ENCODE data around the gene TMEM132C.

Gene TMEM132C

GRCh38 chr12:128667193-128667592 is 400.2 kb downstream of the TMEM132C start:
- TF ChIP-seq LEF1 (IDR thresholded peaks at IDR 0.05; ENCODE audit: borderline replicate concordance) (no peak), FOXK2 (IDR thresholded peaks at IDR 0.05) (no peak), ZNF384 (IDR thresholded peaks at IDR 0.05) (no peak), FOXM1 (IDR thresholded peaks at IDR 0.05; ENCODE audit: borderline replicate concordance) (no peak), SUZ12 (IDR thresholded peaks at IDR 0.05) (no peak), ARNT (IDR thresholded peaks at IDR 0.05) (no peak), PKNOX1 (IDR thresholded peaks at IDR 0.05) (no peak), ELF4 (IDR thresholded peaks at IDR 0.05) (no peak), L3MBTL2 (conservative IDR thresholded peaks at IDR 0.05) (no peak)
- ChIA-PET CTCF (no interaction called here), POLR2A (no interaction called here)
- no peak for DNase-seq (ENCODE audit: extremely low spot score)

GRCh38 chr12:128671528-128672042 is 404.6 kb downstream of the TMEM132C start:
- peak; percentile 15 for DNase-seq (ENCODE audit: extremely low spot score)
- ChIA-PET CTCF (no interaction called here), POLR2A (no interaction called here)
- TF ChIP-seq SUZ12 (IDR thresholded peaks at IDR 0.05) = no peak
- TF ChIP-seq HDGF (IDR thresholded peaks at IDR 0.05; ENCODE audit: borderline replicate concordance) = no peak
- TF ChIP-seq NFRKB (IDR thresholded peaks at IDR 0.05) = no peak
- no peak for TF ChIP-seq FOXM1 (IDR thresholded peaks at IDR 0.05; ENCODE audit: borderline replicate concordance)
- no peak for TF ChIP-seq ELF4 (IDR thresholded peaks at IDR 0.05)
- TF ChIP-seq FOXA1 (IDR thresholded peaks at IDR 0.05) = no peak
- TF ChIP-seq CTBP1 (IDR thresholded peaks at IDR 0.05; ENCODE audit: borderline replicate concordance) = no peak
- TF ChIP-seq PKNOX1 (IDR thresholded peaks at IDR 0.05) = no peak
- no peak for TF ChIP-seq LEF1 (IDR thresholded peaks at IDR 0.05; ENCODE audit: borderline replicate concordance)
- no peak for TF ChIP-seq ZNF384 (IDR thresholded peaks at IDR 0.05)

GRCh38 chr12:128672428-128672827 is 405.5 kb downstream of the TMEM132C start:
- TF ChIP-seq PKNOX1 (IDR thresholded peaks at IDR 0.05) (no peak), ELF4 (IDR thresholded peaks at IDR 0.05) (no peak), LEF1 (IDR thresholded peaks at IDR 0.05; ENCODE audit: borderline replicate concordance) (no peak), SUZ12 (IDR thresholded peaks at IDR 0.05) (no peak), ARNT (IDR thresholded peaks at IDR 0.05) (no peak), SP1 (IDR thresholded peaks at IDR 0.05) (no peak), HDGF (IDR thresholded peaks at IDR 0.05; ENCODE audit: borderline replicate concordance) (no peak), FOXK2 (IDR thresholded peaks at IDR 0.05) (no peak), NFRKB (IDR thresholded peaks at IDR 0.05) (no peak), FOXM1 (IDR thresholded peaks at IDR 0.05; ENCODE audit: borderline replicate concordance) (no peak), BHLHE40 (IDR thresholded peaks at IDR 0.05; ENCODE audit: borderline replicate concordance) (no peak), ZNF384 (IDR thresholded peaks at IDR 0.05) (no peak), FOXA1 (IDR thresholded peaks at IDR 0.05) (no peak), L3MBTL2 (conservative IDR thresholded peaks at IDR 0.05) (no peak), TARDBP (IDR thresholded peaks at IDR 0.05) (no peak), CTBP1 (IDR thresholded peaks at IDR 0.05; ENCODE audit: borderline replicate concordance) (no peak)
- ChIA-PET CTCF (no interaction called here), POLR2A (no interaction called here)
- DNase-seq (ENCODE audit: extremely low spot score) = no peak

GRCh38 chr12:128672893-128673292 is 405.9 kb downstream of the TMEM132C start:
- ChIA-PET CTCF (no interaction called here), POLR2A (no interaction called here)
- TF ChIP-seq HDGF (IDR thresholded peaks at IDR 0.05; ENCODE audit: borderline replicate concordance) (no peak), FOXA1 (IDR thresholded peaks at IDR 0.05) (no peak), ELF4 (IDR thresholded peaks at IDR 0.05) (no peak), SP1 (IDR thresholded peaks at IDR 0.05) (no peak), FOXK2 (IDR thresholded peaks at IDR 0.05) (no peak), TARDBP (IDR thresholded peaks at IDR 0.05) (no peak), NFRKB (IDR thresholded peaks at IDR 0.05) (no peak), SUZ12 (IDR thresholded peaks at IDR 0.05) (no peak), ARNT (IDR thresholded peaks at IDR 0.05) (no peak), ZNF384 (IDR thresholded peaks at IDR 0.05) (no peak)
- no peak for DNase-seq (ENCODE audit: extremely low spot score)

GRCh38 chr12:128675576-128675975 is 408.6 kb downstream of the TMEM132C start:
- POLR2A ChIA-PET = no interaction called here
- CTCF ChIA-PET = no interaction called here
- no peak for DNase-seq (ENCODE audit: extremely low spot score)
- TF ChIP-seq ZNF384 (IDR thresholded peaks at IDR 0.05) = no peak
- no peak for TF ChIP-seq TARDBP (IDR thresholded peaks at IDR 0.05)
- TF ChIP-seq ARNT (IDR thresholded peaks at IDR 0.05) = no peak
- no peak for TF ChIP-seq FOXK2 (IDR thresholded peaks at IDR 0.05)
- TF ChIP-seq HDGF (IDR thresholded peaks at IDR 0.05; ENCODE audit: borderline replicate concordance) = no peak
- TF ChIP-seq SP1 (IDR thresholded peaks at IDR 0.05) = no peak
- TF ChIP-seq PKNOX1 (IDR thresholded peaks at IDR 0.05) = no peak
- TF ChIP-seq ELF4 (IDR thresholded peaks at IDR 0.05) = no peak
- no peak for TF ChIP-seq BHLHE40 (IDR thresholded peaks at IDR 0.05; ENCODE audit: borderline replicate concordance)
- TF ChIP-seq LEF1 (IDR thresholded peaks at IDR 0.05; ENCODE audit: borderline replicate concordance) = no peak
- no peak for TF ChIP-seq CTBP1 (IDR thresholded peaks at IDR 0.05; ENCODE audit: borderline replicate concordance)
- no peak for TF ChIP-seq FOXM1 (IDR thresholded peaks at IDR 0.05; ENCODE audit: borderline replicate concordance)
- no peak for TF ChIP-seq SUZ12 (IDR thresholded peaks at IDR 0.05)
- no peak for TF ChIP-seq NFRKB (IDR thresholded peaks at IDR 0.05)
- TF ChIP-seq FOXA1 (IDR thresholded peaks at IDR 0.05) = no peak
- no peak for TF ChIP-seq L3MBTL2 (conservative IDR thresholded peaks at IDR 0.05)

- DNase-seq (ENCODE audit: extremely low spot score) = no peak
- TF ChIP-seq HDGF (IDR thresholded peaks at IDR 0.05; ENCODE audit: borderline replicate concordance) (no peak), ELF4 (IDR thresholded peaks at IDR 0.05) (no peak), FOXM1 (IDR thresholded peaks at IDR 0.05; ENCODE audit: borderline replicate concordance) (no peak), L3MBTL2 (conservative IDR thresholded peaks at IDR 0.05) (no peak), CTBP1 (IDR thresholded peaks at IDR 0.05; ENCODE audit: borderline replicate concordance) (no peak), BHLHE40 (IDR thresholded peaks at IDR 0.05; ENCODE audit: borderline replicate concordance) (no peak), TARDBP (IDR thresholded peaks at IDR 0.05) (no peak)
- POLR2A ChIA-PET = no interaction called here
- CTCF ChIA-PET = no interaction called here
Measured at GRCh38 chr12:128680555-128680954, 413.6 kb downstream of the TMEM132C start.
